HG02840 (cell line): ENCODE data around the gene ABHD16B.
"Not testable (repeated sequence)": the region's sequence is repeated elsewhere in the genome, so short reads cannot be mapped to it uniquely, and the experiment has no call there.

Experiments
- ATAC-seq: cut with Tn5 transposase; IDR thresholded peaks from one replicate; pipeline ENCODE4 v1.9.1; 2021; ENCODE audit warnings: mild to moderate bottlenecking, moderate library complexity, moderate number of reproducible peaks; ENCODE audit not compliant: unreplicated experiment, low FRiP score

ABHD16B gene

GRCh38 chr20:63874241-63874640 lies 12.9 kb downstream of the ABHD16B start:
- ATAC-seq: not testable (repeated sequence)

GRCh38 chr20:63876489-63877036 lies 15.3 kb downstream of the ABHD16B start:
- no peak for ATAC-seq

- no peak for ATAC-seq
Observed at GRCh38 chr20:63877755-63878470, 16.6 kb downstream of the ABHD16B start.

GRCh38 chr20:63878899-63879663 lies 17.8 kb downstream of the ABHD16B start:
- no peak for ATAC-seq

- ATAC-seq: not testable (repeated sequence)
Observed at GRCh38 chr20:63880901-63881300, 19.6 kb downstream of the ABHD16B start.

- ATAC-seq: no peak
Observed at GRCh38 chr20:63881451-63882226, 20.3 kb downstream of the ABHD16B start.

- no peak for ATAC-seq
Observed at GRCh38 chr20:63882257-63883200, 21.2 kb downstream of the ABHD16B start.

- ATAC-seq: no peak
Observed at GRCh38 chr20:63883201-63883593, 21.9 kb downstream of the ABHD16B start.

GRCh38 chr20:63884506-63885263 lies 23.4 kb downstream of the ABHD16B start:
- ATAC-seq: no peak

- ATAC-seq: no peak
Observed at GRCh38 chr20:63885264-63886053, 24.2 kb downstream of the ABHD16B start.

GRCh38 chr20:63886054-63886419 lies 24.7 kb downstream of the ABHD16B start:
- no peak for ATAC-seq

- no peak for ATAC-seq
Observed at GRCh38 chr20:63886921-63887320, 25.6 kb downstream of the ABHD16B start.

- no peak for ATAC-seq
Observed at GRCh38 chr20:63889241-63890200, 28.2 kb downstream of the ABHD16B start.

- no peak for ATAC-seq
Observed at GRCh38 chr20:63890201-63890576, 28.9 kb downstream of the ABHD16B start.

- no peak for ATAC-seq
Observed at GRCh38 chr20:63890616-63891015, 29.3 kb downstream of the ABHD16B start.

- no peak for ATAC-seq
Observed at GRCh38 chr20:63891061-63892002, 30.0 kb downstream of the ABHD16B start.
